Measurements from ENCODE around the gene EDN2.

Gene EDN2

DNA sequence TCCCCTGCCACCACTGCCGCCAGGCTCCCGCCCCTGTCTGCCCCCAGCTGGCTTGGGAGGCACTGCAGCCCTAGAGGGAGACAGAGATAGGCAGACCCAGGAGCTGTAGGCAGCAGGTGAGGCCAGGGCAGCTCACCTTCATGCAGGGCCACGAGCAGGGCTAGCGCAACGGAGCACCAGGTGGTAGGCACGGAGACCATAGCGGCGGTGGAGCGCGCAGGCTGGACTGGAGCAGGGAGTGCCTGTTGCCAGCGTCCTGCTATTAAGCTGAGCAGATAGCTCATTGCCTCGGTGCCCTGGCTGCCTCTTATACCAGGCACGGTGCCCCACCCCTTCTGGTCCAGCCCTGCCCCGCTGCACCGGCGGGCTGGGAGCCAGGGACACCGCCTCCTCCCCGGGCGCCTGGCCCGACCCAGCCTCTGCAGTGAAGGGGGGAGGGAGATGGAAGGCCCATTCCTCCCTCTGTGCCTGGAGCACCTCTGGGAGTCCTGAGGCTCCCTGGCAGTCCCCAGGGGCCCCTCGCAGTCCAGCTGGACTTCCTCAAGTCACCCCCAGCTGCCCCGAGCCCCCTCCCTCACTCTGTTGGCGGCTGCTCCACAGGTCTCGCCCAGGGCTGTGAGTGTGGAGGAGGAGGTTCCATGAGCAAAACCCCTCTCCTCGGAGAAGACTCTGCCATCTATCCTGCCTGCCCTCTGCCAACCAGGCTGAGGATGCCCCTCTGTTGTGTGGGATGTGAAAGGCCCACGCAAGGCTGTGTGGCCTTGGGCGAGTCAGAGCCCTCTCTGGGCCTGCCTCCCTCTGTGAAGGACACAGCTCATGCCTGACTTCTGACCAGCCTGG, at the start of gene EDN2:
Gene EDN2, minus strand, starts transcription at position 282 of the 840 bp plus-strand sequence. Its CDS starts 82 bp downstream, at position 200.
- no peak for DNase-seq (ENCODE audit: low spot score)

- DNase-seq (ENCODE audit: low spot score): no peak
Observed at GRCh38 chr1:41533731-41534080, 49.2 kb upstream of the EDN2 start.

- no peak for DNase-seq (ENCODE audit: low spot score)
Observed at GRCh38 chr1:41533016-41533730, 48.7 kb upstream of the EDN2 start.

GRCh38 chr1:41532206-41532975, 47.9 kb upstream of the EDN2 start:
- no peak for DNase-seq (ENCODE audit: low spot score)

GRCh38 chr1:41530411-41530810, 45.9 kb upstream of the EDN2 start:
- no peak for DNase-seq (ENCODE audit: low spot score)

DNA sequence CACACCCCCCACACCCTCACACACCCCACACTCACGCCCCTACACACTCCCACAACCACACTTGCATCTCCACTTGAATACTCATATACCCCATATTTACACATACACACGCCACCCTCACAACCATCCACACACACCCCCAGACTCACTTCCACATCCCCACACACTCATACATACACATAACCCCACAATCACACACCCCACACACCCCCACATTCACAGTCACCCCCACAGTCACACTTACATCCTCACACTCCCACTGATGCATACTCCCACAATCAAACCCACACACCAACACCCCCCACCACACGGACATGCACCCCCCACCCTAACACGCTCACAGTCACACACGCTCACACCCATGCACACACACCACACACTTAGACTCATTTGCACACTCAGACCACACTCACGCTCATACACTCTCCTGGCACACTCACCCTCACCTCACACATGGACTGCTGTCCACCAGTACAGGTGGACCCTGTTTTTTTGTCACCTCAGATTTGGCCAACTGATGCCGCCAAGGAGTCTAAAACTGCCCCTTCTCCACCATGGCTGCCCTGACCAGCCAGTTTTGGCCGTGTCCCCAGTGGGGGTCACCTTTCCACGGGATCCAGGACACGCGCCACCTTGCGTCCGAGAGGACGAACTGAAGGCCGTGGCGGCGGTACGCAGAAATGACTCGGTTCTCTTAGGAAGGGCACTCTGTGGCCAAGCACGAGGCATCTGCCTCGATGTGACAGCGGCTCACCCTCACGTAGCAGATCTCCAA, 45.3 kb upstream of the EDN2 start:
- no peak for DNase-seq (ENCODE audit: low spot score)

DNA sequence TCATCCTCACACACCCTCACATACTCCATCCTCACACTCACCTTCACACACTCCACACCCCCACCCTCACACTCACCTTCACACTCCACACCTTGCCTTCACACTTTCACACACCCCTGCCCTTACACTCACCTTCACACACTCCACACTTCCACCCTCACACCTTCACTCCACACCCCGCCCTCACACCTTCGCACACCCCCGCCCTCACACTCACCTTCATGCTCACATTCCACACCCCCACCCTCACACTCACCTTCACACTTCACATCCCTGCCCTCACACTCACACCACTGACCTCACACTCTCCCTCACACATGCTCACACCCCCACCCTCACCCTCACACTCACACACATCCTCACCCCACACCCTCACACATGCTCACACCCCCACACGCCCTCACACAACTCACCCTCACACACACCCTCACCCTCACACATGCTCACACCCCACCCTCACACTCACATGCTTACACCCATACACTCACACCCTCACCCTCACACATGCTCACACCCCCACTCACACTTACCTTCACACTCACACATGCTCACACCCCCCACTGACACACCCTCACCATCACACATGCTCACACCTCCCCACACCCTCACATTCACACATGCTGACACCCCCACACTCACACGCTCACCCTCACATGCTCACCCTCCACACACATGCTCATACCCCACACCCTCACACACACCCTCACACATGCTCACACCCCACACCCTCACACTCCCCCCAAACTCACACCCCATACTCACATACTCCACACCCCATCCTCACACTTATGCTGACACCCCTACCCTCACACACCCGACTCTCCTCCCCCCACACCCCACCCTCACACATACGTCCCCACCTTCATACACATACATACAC, 44.5 kb upstream of the EDN2 start:
- no peak for DNase-seq (ENCODE audit: low spot score)

GRCh38 chr1:41528106-41528505, 43.6 kb upstream of the EDN2 start:
- no peak for DNase-seq (ENCODE audit: low spot score)

DNA sequence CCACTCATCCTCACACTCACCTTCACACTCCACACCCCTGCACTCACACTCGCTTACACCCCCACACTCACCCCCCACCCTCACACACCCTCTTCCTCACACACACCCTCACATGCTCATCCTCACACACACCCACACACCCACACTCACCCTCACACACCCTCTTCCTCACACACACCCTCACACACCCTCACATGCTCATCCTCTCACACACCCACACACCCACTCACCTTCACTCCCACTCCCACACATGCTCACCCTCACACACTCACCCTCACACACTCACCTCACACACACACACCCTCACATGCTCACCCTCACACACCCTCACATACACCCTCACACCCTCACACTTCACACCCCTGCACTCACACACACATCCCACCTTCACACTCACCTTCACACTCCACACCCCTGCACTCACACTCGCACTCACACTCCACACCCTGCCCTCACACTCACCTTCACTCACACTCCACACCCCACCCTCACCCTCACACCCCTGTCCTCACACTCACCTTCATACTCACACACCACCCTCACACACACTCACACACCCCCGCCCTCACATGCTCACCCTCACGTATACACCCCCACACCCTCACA, 42.6 kb upstream of the EDN2 start:
- no peak for DNase-seq (ENCODE audit: low spot score)

DNA sequence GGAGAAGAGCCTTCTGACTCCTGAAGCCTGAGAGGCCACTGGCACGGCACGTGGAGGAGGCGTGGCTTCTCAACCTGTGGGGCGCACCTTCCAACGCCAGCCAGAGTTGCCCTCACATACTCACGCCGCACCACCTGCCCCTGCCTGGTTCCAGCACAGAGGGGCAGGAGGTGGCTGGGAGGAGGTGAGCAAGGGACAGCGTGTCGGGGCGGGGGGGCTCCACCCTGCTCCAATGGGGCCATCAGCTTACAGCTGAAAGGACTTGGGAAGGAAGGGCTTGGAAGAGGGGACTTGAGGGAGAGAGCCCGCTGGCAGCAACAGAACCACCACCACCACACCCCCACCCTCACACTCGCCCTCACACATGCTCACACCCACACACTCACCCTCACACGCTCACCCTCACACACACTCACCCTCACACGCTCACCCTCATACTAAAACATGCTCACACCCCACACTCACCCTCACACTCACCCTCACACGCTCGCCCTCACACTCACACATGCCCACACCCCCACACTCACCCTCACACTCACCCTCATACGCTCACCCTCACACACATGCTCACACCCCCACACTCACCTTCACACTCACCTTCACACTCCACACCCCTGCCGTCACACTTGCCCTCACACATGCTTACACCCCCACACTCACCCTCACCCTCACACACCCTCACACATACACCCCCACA, 41.6 kb upstream of the EDN2 start:
- no peak for DNase-seq (ENCODE audit: low spot score)

GRCh38 chr1:41524676-41525675, 40.5 kb upstream of the EDN2 start:
- DNase-seq (ENCODE audit: low spot score): no peak

GRCh38 chr1:41523949-41524675, 39.6 kb upstream of the EDN2 start:
- no peak for DNase-seq (ENCODE audit: low spot score)

DNA sequence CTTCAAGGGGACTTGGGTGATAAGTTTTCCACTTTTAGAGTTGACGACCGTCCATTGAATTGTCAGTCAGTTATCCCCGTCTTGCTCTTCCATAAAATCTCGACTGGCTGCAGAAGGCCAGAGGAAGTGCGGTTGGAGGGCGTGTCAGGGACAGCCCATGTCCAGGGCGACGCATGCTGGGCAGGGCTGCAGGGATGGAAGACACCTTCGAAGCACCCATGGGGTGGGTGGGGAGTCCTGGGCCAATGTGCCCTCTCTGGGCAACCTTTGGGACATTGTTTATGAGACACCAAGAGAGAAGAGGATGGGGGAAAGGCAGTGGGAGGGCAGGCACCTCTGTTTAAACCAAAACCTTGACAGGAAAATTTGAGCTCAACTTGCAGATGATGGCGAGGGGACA, 38.6 kb upstream of the EDN2 start:
- DNase-seq (ENCODE audit: low spot score): no peak

DNA sequence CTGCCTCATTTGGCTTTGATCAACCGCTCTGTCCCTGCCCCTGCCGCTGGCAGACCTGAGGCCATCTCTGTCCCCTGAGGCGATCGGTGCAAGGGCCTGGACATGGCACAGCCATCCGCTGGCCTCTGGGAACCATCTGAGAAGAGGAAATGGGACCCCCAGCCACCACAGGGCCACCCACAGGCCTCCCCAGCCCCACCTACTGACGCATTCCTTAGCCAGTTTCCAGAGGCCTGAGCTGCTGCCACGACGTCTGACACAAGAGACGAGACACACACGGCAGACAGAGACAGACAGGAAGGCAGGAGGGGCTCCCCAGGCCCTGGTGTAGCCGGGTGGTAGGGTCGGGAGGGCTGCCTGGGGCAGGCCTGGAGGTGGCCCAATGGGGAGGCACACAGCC, 37.3 kb upstream of the EDN2 start:
- peak; percentile 64 for DNase-seq (ENCODE audit: low spot score)

DNA sequence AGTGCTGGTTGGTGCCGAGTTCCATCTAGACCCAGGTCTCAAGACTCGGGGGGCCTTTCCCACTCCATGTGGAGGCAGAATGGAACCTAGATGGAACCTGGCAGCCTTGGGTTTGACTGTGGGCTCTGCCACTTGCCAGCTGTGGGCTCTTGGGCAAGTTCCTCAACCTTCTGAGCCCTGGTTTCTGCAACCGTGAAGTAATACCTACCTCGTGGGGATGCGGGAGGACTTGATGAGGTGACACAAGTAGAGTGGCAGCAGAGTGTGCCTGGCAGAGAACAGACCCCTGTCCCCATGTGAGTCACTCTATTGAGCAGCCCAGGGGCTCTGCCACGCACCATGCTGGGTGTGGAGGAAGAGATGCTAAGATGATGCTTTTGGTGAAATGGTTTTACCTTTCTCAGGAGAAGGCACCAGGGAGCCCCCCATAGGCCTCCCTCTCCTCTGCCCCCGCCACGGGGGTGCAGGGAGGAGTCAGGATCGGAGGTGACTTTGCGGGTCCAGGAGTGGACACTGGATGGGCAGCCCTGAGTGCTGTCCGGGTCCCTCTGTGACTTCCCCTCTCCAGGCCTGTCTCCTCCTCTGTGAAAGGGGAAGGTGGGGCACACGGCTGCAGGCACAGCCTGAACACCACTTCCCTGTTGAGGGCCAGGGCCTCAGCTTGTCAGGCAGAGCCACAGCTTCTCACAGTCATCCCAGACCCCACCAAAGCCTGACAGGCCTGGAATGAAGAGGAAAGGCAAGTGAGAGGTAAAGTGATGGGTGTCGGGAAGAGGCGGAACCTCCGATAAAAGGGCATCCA, 36.7 kb upstream of the EDN2 start:
- no peak for DNase-seq (ENCODE audit: low spot score)

GRCh38 chr1:41519667-41520066, 35.2 kb upstream of the EDN2 start:
- DNase-seq (ENCODE audit: low spot score): no peak

GRCh38 chr1:41518471-41518870, 34.0 kb upstream of the EDN2 start:
- DNase-seq (ENCODE audit: low spot score): no peak
